ENCODE data around the gene RPL13.
"Not testable (repeated sequence)": the region's sequence is repeated elsewhere in the genome, so short reads cannot be mapped to it uniquely, and the experiment has no call there.

RPL13 gene

DNA sequence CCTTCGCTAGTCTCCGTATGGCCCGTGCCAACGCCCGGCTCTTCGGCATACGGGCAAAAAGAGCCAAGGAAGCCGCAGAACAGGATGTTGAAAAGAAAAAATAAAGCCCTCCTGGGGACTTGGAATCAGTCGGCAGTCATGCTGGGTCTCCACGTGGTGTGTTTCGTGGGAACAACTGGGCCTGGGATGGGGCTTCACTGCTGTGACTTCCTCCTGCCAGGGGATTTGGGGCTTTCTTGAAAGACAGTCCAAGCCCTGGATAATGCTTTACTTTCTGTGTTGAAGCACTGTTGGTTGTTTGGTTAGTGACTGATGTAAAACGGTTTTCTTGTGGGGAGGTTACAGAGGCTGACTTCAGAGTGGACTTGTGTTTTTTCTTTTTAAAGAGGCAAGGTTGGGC lies 2.5 kb downstream of the RPL13 start:
- DNase-seq (ENCODE audit: low read depth in 3 of 3): no peak

DNA sequence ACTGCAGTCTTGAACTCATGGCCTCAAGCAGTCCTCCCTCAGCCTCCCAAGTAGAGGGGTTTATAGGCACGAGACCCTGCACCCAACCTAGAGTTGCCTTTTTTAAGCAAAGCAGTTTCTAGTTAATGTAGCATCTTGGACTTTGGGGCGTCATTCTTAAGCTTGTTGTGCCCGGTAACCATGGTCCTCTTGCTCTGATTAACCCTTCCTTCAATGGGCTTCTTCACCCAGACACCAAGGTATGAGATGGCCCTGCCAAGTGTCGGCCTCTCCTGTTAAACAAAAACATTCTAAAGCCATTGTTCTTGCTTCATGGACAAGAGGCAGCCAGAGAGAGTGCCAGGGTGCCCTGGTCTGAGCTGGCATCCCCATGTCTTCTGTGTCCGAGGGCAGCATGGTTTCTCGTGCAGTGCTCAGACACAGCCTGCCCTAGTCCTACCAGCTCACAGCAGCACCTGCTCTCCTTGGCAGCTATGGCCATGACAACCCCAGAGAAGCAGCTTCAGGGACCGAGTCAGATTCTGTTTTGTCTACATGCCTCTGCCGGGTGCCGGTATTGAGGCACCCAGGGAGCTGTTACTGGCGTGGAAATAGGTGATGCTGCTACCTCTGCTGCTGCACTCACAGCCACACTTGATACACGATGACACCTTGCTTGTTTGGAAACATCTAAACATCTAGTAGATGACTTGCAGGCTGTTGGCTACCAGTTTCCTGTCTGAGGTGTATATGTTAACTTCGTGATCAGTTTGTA lies 3.3 kb downstream of the RPL13 start:
- DNase-seq (ENCODE audit: low read depth in 3 of 3): no peak

GRCh38 chr16:89564476-89565255 lies 4.2 kb downstream of the RPL13 start:
- no peak for DNase-seq (ENCODE audit: low read depth in 3 of 3)

DNA sequence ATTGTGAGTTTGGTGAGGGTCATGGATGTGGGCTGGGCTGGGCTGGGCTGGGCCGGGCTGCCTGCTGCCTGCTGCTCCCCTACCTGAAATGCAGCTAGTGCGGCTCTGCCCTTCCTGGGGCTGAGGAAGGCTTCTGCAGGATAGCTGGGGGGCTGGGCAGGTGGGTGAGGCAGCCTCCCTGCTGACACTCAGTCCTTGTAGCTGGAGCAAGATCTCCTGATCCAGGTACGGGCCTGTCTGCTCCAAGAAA lies 4.7 kb downstream of the RPL13 start:
- no peak for DNase-seq (ENCODE audit: low read depth in 3 of 3)

DNA sequence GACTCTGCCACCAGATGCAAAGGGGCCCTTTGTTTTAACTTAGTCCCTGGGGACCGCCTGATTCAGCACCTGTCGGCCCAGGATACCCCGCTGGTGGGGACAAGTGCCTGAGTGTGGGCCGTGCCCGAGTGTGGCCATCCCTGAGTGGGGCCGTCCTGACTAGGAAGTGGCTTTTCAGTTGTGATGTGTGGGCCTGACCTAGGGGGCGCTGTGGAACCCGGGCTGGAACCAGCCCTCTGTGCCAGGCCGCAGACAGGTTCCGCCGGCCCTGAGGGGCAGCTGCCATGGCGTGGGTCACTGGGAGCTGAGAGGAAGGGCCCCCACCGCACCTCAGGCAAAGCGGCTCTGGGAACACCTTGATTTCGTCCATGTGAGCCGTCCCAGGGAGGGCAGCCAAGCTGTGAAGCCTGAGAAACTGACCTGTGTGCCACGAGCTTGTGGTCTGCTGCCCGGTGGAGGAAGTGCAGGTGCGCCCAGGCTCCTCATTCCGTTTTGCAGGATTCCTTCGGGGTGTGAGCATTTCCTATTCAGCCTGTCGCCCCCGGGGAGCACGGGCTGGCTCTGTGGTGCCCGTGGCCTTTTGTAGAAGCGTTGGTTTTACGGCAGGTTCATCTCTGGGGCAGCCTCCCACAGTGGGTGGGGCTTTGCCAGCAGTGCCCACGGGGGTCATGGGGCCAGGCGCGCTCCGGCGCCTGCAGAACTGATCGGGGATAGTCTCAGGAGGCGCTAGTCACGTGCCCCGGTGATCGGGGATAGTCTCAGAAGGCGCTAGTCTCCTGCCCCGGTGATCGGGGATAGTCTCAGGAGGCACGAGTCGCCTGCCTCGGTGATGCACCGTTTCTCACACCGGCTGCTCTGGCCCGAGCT lies 5.3 kb downstream of the RPL13 start:
- DNase-seq (ENCODE audit: low read depth in 3 of 3): peak in 2 of 3 experiments; percentile 47 to 72

DNA sequence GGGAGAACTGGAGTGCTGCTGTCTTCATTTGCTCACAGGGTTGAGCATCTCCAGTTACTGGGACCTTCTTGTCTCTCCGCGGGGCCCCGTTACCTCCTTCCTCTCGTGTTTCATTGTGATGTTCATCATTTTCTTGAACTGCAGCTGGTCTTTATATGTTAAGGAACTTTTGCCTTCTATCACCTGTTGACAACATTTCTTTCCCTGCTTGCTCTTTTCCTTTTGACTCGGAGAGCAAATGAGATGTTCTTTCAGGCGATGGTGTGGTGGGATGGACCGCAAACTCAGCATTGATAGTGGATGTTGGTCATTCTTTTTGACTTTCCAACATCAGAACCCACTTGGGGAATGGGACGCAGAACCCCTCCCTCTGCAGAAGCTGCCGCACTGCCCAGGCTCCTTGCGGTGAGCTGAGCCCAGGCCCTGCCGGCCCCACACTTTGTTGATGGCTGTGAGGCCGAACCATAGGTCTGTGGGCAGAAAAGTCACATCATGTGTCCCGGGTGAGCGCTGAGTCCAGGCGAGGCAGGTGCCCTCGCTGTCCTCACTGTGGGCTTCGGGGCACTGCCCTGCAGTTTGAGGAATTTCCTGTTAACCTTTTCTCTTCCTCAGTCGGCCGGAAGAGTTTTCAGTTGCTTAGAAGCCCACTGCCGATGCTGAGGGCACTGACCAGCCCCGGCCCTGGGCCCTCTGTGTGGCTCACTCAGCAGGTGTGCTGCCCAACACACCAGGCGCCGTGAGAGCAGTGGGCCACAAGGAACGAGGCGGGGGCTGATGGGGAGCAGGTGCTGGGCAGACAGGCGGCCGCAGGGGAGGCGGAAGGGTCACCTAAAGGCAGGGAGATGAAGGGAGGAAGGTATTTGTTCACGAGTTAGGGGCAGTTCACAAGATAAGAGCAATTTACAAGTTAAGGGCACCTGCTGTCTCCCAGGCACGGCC lies 7.4 kb downstream of the RPL13 start:
- no peak for DNase-seq (ENCODE audit: low read depth in 3 of 3)

- DNase-seq (ENCODE audit: low read depth in 3 of 3): no peak
Observed at GRCh38 chr16:89569506-89570341, 9.2 kb downstream of the RPL13 start.

DNA sequence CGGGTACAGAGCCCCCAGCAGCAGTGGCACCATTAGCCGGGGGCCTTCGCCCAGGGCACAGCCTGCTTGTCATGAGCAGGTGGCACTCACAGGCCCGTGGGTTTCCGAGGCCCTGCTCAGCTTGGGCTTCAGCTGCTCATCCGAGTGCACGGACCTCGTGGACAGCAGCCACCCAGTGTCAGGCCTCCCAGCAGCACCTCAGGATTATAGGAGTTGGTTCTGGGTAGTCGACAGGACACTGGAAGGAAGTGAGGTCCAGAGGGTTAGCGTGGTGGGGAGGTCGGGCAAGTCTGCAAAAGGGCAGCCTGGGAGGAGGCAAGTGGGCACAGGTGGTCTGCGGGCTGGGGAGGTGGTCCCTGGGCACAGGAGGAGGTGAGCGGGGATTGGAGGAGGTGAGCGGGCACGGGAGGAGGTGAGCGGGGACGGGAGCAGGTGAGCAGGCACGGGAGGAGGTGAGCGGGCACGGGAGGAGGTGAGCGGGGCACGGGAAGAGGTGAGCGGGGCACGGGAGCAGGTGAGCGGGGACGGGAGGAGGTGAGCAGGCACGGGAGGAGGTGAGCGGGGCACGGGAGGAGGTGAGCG lies 10.0 kb downstream of the RPL13 start:
- no peak for DNase-seq (ENCODE audit: low read depth in 3 of 3)

- DNase-seq (ENCODE audit: low read depth in 3 of 3): not testable (repeated sequence)
Observed at GRCh38 chr16:89570983-89571598, 10.6 kb downstream of the RPL13 start.

DNA sequence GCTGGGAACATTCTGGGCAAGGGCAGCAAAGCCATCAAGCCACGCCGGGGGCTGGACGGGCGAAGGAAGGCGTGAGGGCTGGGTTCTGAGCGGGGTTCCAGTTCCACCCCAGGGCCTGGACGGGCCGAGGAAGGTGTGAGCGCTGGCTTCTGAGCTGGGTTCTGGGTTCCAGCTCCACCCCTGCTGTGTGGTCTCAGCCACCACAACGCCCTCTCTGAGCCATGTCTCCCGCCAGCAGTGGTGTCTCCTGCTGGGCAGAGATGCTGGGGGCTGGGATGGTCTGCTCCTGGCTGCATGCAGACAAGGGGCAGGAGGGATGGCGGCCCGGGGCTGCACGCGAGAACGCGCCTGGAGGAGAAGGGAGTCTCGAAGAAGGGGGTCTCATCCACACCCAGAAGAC lies 11.2 kb downstream of the RPL13 start:
- DNase-seq (ENCODE audit: low read depth in 3 of 3): no peak

GRCh38 chr16:89572073-89572484 lies 11.6 kb downstream of the RPL13 start:
- DNase-seq (ENCODE audit: low read depth in 3 of 3): no peak

- DNase-seq (ENCODE audit: low read depth in 3 of 3): no peak
Observed at GRCh38 chr16:89572485-89573205, 12.2 kb downstream of the RPL13 start.

DNA sequence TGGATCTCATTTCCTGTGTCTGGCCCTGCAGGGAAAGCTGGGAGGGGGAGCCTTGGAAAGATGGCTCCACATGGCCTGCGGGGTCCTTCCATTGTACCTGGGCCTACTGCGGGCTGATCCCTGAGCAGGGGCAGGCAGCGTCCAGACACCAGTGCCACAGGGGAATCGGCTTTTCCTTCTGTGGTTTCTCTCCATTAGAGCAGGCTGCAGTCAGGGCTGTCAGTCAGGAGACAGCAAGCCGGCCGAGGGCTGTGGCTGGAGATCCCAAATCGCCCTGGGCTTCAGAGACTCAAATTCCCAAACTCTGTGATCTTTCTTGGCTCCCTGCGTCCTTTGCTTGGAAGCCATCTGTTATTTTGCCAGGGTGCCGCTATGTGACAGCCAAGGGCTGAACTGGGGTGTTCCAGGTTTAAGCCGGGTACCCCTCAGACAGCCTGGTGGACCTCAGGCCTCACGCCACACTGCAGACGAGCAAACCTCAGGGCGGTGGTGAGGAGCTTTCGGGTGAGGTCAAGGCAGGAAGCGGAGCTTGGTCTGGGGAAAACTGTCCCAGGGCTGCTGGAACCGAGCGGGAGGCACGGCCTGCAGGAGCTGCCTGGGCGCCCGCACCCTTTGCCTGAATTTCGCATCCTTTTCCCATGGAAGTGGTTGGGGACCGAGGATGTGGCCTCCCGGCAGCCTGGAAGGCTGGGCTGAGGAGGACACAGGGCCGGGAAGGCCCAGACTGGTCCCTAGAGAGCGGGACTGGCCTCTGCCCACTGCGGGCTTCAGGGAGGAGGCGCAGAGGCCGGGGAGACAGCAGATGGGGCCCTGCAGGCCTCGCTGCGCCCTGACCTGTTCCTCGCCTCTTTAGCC lies 13.6 kb downstream of the RPL13 start:
- no peak for DNase-seq (ENCODE audit: low read depth in 3 of 3)

- DNase-seq (ENCODE audit: low read depth in 3 of 3): peak in 1 of 3 experiments; percentile 57
Observed at GRCh38 chr16:89574681-89575246, 14.3 kb downstream of the RPL13 start.

- DNase-seq (ENCODE audit: low read depth in 3 of 3): peak in 1 of 3 experiments; percentile 18
Observed at GRCh38 chr16:89575247-89576152, 15.0 kb downstream of the RPL13 start, which contains the start of gene CPNE7. CPNE7 (plus strand) TSS chr16:89575758; CDS start chr16:89575898, 140 bp downstream.
